ENCODE data around the gene VEGFB.

DNA sequence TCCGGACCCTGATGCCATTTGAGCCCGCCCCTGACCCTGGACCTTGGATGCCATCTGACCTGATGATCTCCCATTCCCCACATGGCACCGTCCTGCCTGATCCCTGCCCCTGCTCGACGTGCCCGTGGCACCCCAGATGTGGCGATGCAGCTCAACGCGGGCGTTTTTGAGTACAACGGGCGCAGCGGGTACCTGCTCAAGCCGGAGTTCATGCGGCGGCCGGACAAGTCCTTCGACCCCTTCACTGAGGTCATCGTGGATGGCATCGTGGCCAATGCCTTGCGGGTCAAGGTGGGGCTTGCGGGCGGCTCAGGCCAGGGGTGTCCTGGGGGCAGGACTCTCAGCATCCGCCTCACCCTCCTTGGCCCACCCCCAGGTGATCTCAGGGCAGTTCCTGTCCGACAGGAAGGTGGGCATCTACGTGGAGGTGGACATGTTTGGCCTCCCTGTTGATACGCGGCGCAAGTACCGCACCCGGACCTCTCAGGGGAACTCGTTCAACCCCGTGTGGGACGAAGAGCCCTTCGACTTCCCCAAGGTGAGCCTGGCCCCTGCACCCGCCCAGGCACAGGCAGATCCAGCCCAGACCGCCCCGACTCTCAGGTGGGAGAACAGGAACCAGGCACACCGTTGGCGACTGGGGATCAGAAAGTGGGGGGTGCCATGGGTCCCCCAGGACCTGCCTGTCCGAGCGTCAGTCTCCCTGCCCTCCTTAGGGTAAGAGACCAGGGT, 28.1 kb downstream of the VEGFB start:
- no peak for TF ChIP-seq POLR2A (IDR thresholded peaks at IDR 0.05)
- TF ChIP-seq, protein P1, sequence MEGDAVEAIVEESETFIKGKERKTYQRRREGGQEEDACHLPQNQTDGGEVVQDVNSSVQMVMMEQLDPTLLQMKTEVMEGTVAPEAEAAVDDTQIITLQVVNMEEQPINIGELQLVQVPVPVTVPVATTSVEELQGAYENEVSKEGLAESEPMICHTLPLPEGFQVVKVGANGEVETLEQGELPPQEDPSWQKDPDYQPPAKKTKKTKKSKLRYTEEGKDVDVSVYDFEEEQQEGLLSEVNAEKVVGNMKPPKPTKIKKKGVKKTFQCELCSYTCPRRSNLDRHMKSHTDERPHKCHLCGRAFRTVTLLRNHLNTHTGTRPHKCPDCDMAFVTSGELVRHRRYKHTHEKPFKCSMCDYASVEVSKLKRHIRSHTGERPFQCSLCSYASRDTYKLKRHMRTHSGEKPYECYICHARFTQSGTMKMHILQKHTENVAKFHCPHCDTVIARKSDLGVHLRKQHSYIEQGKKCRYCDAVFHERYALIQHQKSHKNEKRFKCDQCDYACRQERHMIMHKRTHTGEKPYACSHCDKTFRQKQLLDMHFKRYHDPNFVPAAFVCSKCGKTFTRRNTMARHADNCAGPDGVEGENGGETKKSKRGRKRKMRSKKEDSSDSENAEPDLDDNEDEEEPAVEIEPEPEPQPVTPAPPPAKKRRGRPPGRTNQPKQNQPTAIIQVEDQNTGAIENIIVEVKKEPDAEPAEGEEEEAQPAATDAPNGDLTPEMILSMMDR (IDR thresholded peaks at IDR 0.05), result no peak
